Measurements from ENCODE around the gene HS6ST2. TPM values are rescaled to one million over a fixed set of nuclear protein-coding genes. Genes with fewer than 3 reads are reported as not detected.

HS6ST2 gene
- total and polyA plus RNA-seq, 9 of the 15 experiments (the other 6 are each of a cell fraction or from before 2014, with no cell fraction given) = not detected

DNA sequence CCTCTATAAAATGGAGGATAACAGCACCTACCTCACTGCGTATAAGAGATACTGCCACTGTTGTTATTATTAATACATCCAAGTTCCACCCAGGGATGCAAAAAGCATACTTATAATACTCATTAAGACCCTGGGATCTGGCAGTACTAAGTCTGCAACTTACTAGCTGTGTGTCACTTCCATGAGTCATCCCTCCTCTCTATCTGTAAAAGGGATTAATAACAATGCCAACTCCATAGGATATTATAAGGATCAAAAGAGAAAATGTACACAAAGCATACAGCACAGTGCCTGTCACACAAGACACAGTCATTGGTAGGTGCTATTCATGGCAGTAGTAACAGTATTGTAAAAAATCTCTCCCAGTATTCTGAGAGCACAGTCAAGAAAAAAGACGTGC is 216.7 kb downstream of the HS6ST2 start:
- Histone ChIP-seq H3K4me2 (ENCODE audit: insufficient read depth, low read length) (no peak overlapping the region), H3K27me3 (ENCODE audit: control insufficient read depth in 2 of 2, insufficient read depth in 2 of 2, low read length in 2 of 2) (no peaks in the 10 kb centered on the region), H3K9ac (ENCODE audit: insufficient read depth in 1 of 2, low read depth in 2 of 2, low read length in 2 of 2) (no peak overlapping the region), H3K27ac (ENCODE audit: extremely low read depth, low read depth, low read length) (no peak overlapping the region), H3K79me2 (ENCODE audit: control insufficient read depth, insufficient read depth, low read length) (no peaks in the 10 kb centered on the region), H3K9me3 (replicated peaks; ENCODE audit: control insufficient read depth, insufficient read depth, low read depth, low read length) (no peaks in the 10 kb centered on the region), H3K4me3 (no peak overlapping the region), H3K4me1 (replicated peaks in 1 of 2; ENCODE audit: control insufficient read depth in 2 of 2, insufficient read depth in 2 of 2, low read length in 2 of 2) (no peaks in the 10 kb centered on the region), H3K9me1 (ENCODE audit: control insufficient read depth, insufficient read depth, low read length) (no peaks in the 10 kb centered on the region), H2AFZ (ENCODE audit: low read depth, low read length) (no peak overlapping the region), H3K36me3 (ENCODE audit: control insufficient read depth, insufficient read depth, low read length) (no peaks in the 10 kb centered on the region), H4K20me1 (replicated peaks; ENCODE audit: control insufficient read depth, insufficient read depth, low read length) (no peaks in the 10 kb centered on the region)
- no peak for ATAC-seq
- 0% methylated on average over 2 of the region's 2 CpGs for WGBS (ENCODE audit: insufficient coverage, low coverage, missing lambda C conversion rate)
- no peak for DNase-seq (ENCODE audit: extremely low read depth in 1 of 4, low spot score in 3 of 4)
- no peak for FAIRE-seq
- in situ Hi-C loops (cut with MboI) = no loop called here
- intact Hi-C loops (cut with micrococcal nuclease) = loop anchor here (5.0 kb wide), 2 partner anchors 431 to 931 kb away; no protein-coding TSS in a partner anchor
- POLR2A ChIA-PET = no interaction called here
- TF ChIP-seq FOXA3 (CRISPR knock-in tag; conservative IDR thresholded peaks at IDR 0.05 in 1 of 2, IDR thresholded peaks at IDR 0.05 in 1 of 2) (no peak), PTBP1 (IDR thresholded peaks at IDR 0.05; ENCODE audit: low read depth, low read length) (no peak), TEAD4 (IDR thresholded peaks at IDR 0.05; ENCODE audit: low read length) (no peak), TEAD4 (CRISPR knock-in tag; IDR thresholded peaks at IDR 0.05; ENCODE audit: borderline replicate concordance) (no peak), KLF1 (tag; IDR thresholded peaks at IDR 0.05) (no peak), CEBPG (CRISPR knock-in tag; IDR thresholded peaks at IDR 0.05) (no peak), CEBPG (tag; conservative IDR thresholded peaks at IDR 0.05 in 1 of 2, IDR thresholded peaks at IDR 0.05 in 1 of 2) (no peak), CBX1 (IDR thresholded peaks at IDR 0.05; ENCODE audit: low read depth) (no peak), ZBTB5 (IDR thresholded peaks at IDR 0.05) (no peak), TAF1 (IDR thresholded peaks at IDR 0.05; ENCODE audit: control insufficient read depth, extremely low read depth, insufficient read depth, low read length, severe bottlenecking) (no peak), NFE2 (IDR thresholded peaks at IDR 0.05; ENCODE audit: low read depth) (no peak), TAF7 (tag; IDR thresholded peaks at IDR 0.05) (no peak), KLF10 (CRISPR knock-in tag; IDR thresholded peaks at IDR 0.05) (no peak), ELK3 (CRISPR knock-in tag; IDR thresholded peaks at IDR 0.05) (no peak), GTF2E2 (tag; IDR thresholded peaks at IDR 0.05) (no peak), EP400 (IDR thresholded peaks at IDR 0.05) (no peak), MCM7 (IDR thresholded peaks at IDR 0.05) (no peak), ZNF586 (CRISPR knock-in tag; conservative IDR thresholded peaks at IDR 0.05) (no peak), ETS2 (tag; IDR thresholded peaks at IDR 0.05; ENCODE audit: borderline replicate concordance, poor library complexity, severe bottlenecking) (no peak)
- CTCF ChIA-PET (ENCODE audit: low intra/inter-chr PET ratio) = no interaction called here
- no TSS peak for BruUV-seq (replicated peaks)

All from K562 (cell line).